Adipocyte (in vitro differentiated cells): ENCODE measurements around the gene CCNDBP1.
"Not testable (repeated sequence)": the region's sequence is repeated elsewhere in the genome, so short reads cannot be mapped to it uniquely, and the experiment has no call there.

Experiments used
- DNase-seq: peaks from one replicate; pipeline ENCODE4 v3.0.0-alpha.2; 2015; ENCODE audit warnings: low read depth
- H3K27me3 ChIP-seq: replicated peaks from 2 replicates; pipeline ENCODE4 v1.7.0; 2013; ENCODE audit warnings: mild to moderate bottlenecking, low read length, moderate library complexity; ENCODE audit not compliant: control insufficient read depth, insufficient read depth
- H3K36me3 ChIP-seq: 2 replicates; pipeline ENCODE4 v1.7.0; 2013; ENCODE audit warnings: low read length, mild to moderate bottlenecking, moderate library complexity; ENCODE audit not compliant: control insufficient read depth, insufficient read depth, severe bottlenecking
- H3K4me1 ChIP-seq: 2 replicates; pipeline ENCODE4 v1.7.0; 2013; ENCODE audit warnings: mild to moderate bottlenecking, low read length, moderate library complexity; ENCODE audit not compliant: control insufficient read depth, insufficient read depth
- H3K4me3 ChIP-seq: 2 replicates; pipeline ENCODE4 v1.7.0; 2013; ENCODE audit warnings: mild to moderate bottlenecking, low read length, moderate library complexity
- H3K9ac ChIP-seq: 2 replicates; pipeline ENCODE4 v1.7.0; 2013; ENCODE audit warnings: mild to moderate bottlenecking, low read length, moderate library complexity
- H3K9me3 ChIP-seq: 2 replicates; pipeline ENCODE4 v1.7.0; 2013; ENCODE audit warnings: mild to moderate bottlenecking, low read length, moderate library complexity; ENCODE audit not compliant: control insufficient read depth

Gene CCNDBP1

DNA sequence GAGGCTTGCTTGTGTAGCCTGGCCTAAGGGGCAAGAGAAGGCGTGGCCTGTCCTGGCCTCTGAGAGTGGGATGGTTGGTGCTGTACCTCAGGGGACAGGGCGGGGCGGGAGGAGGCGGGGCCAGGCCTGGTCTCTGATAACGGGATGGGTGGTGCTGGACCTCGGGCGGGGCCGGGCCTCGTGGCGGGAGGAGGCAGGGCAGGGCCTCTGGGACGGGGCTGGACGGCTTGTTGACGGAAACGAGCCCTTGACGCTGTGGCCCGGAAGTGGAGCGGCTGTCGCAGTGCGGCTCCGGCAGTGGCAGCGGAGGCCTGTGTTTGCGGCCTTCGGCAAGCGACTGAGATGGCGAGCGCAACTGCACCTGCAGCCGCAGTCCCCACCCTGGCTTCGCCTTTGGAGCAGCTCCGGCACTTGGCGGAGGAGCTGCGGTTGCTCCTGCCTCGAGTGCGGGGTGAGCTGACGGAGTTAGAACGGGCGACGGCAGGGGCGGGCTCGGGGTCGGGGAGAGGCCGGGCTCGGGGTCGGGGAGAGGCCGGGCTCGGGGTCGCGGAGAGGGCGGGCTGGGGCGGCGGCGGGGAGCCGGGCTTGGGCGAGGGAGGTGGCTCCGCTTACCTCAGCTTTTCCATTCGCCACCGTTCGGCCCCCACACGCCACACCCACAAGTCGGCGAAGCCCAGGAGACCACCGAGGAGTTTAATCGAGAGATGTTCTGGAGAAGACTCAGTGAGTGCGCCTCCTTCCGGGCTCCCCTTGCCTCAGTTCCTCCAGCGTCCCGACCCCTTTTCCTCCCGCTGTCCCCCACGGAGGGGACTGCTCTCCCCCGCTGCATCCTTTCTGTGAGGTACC, at the start of gene CCNDBP1:
TSS of gene CCNDBP1 (plus strand) at position 247 of the 846 bp plus-strand sequence. CDS start at position 343, 96 bp downstream.
- peaks cover 20% of the 10 kb centered on the region for H3K4me1 ChIP-seq
- peak within 1 kb of the TSS; percentile 89 for H3K4me3 ChIP-seq
- H3K9ac ChIP-seq, result peak within 1 kb of the TSS; percentile 88
- no peaks in the 10 kb centered on the region for H3K27me3 ChIP-seq
- no peaks in the 10 kb centered on the region for H3K9me3 ChIP-seq
- DNase-seq, result peak; percentile 91
- H3K36me3 ChIP-seq, result peaks cover 14% of the 10 kb centered on the region

DNA sequence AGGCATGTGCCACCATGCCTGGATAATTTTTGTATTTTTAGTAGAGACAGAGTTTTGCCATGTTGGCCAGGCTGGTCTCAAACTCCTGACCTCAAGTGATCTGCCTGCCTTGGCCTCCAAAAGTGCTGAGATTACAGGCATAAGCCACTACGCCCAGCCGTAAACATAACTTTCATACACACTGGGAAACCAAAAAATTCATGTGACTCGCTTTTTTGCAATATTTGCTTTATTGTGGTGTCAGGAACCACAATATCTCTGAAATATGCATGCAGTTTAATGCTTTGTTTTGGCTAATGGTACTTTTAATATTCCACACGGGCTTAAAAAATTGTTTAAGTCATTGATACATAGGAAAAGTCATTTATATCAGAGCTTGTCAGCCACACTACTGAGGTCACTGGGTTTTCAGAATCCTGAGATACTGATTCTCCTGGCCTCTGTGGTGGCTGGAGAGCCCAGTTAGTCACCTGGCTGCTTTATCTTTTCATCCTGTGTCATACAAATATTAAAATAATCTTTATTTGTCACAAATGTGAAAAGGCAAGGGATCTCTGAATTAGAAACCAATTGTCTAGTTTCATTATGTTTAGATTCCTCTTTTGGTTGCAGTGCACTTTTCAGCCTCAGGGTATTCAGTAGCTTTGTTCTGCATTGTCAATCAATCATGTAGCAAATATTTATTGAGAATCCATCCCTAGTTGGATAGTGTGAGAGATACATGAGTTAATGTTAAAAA, 41.8 kb upstream of the CCNDBP1 start:
- DNase-seq, result no peak
- Histone ChIP-seq H3K36me3 (peaks cover 46% of the 10 kb centered on the region), H3K9me3 (no peaks in the 10 kb centered on the region), H3K9ac (no peak overlapping the region), H3K4me3 (no peak overlapping the region), H3K4me1 (no peaks in the 10 kb centered on the region), H3K27me3 (no peaks in the 10 kb centered on the region)

- no peak for DNase-seq
- peaks cover 44% of the 10 kb centered on the region for H3K36me3 ChIP-seq
Observed at GRCh38 chr15:43144512-43144911, 40.7 kb upstream of the CCNDBP1 start.

GRCh38 chr15:43146184-43146583, 39.0 kb upstream of the CCNDBP1 start:
- H3K4me1 ChIP-seq, result no peaks in the 10 kb centered on the region
- H3K9me3 ChIP-seq, result no peaks in the 10 kb centered on the region
- H3K36me3 ChIP-seq, result peaks cover 30% of the 10 kb centered on the region
- H3K27me3 ChIP-seq, result no peaks in the 10 kb centered on the region
- no peak for DNase-seq
- no peak overlapping the region for H3K9ac ChIP-seq
- H3K4me3 ChIP-seq, result no peak overlapping the region

More at GRCh38 chr15:43144512-43144911, 40.7 kb upstream of the CCNDBP1 start:
- Histone ChIP-seq H3K4me3 (no peak overlapping the region), H3K4me1 (no peaks in the 10 kb centered on the region), H3K9ac (no peak overlapping the region), H3K27me3 (no peaks in the 10 kb centered on the region), H3K9me3 (no peaks in the 10 kb centered on the region)

GRCh38 chr15:43150191-43150929, 34.8 kb upstream of the CCNDBP1 start:
- peak; percentile 85 for DNase-seq
- Histone ChIP-seq H3K9me3 (no peaks in the 10 kb centered on the region), H3K27me3 (no peaks in the 10 kb centered on the region), H3K4me1 (no peaks in the 10 kb centered on the region), H3K9ac (no peak overlapping the region), H3K4me3 (no peak overlapping the region), H3K36me3 (peaks cover 37% of the 10 kb centered on the region)

DNA sequence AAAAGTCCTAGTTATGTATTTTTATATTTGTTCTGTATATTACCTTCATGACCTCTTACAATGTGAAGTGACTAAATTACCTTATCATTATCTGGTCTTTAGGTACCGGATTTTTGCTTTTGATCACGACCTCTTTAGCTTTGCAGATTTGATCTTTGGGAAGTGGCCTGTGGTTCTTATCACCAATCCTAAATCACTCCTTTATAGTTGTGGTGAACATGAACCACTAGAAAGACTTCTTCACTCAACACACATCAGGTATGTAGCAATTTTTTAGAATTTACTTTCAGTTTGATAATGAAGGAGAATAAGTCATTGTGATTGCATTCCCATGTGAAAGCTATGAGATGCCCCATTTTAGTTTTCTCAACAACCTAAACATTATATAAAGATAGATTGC, 33.5 kb upstream of the CCNDBP1 start:
- H3K36me3 ChIP-seq, result peaks cover 36% of the 10 kb centered on the region
- H3K4me1 ChIP-seq, result no peaks in the 10 kb centered on the region
- H3K4me3 ChIP-seq, result no peak overlapping the region
- DNase-seq, result no peak
- H3K27me3 ChIP-seq, result no peaks in the 10 kb centered on the region
- H3K9me3 ChIP-seq, result no peaks in the 10 kb centered on the region
- H3K9ac ChIP-seq, result no peak overlapping the region

- Histone ChIP-seq H3K27me3 (no peaks in the 10 kb centered on the region), H3K9ac (no peak overlapping the region), H3K36me3 (peaks cover 25% of the 10 kb centered on the region), H3K9me3 (no peaks in the 10 kb centered on the region), H3K4me1 (no peaks in the 10 kb centered on the region), H3K4me3 (no peak overlapping the region)
- no peak for DNase-seq
Observed at GRCh38 chr15:43153269-43153668, 31.9 kb upstream of the CCNDBP1 start.

DNA sequence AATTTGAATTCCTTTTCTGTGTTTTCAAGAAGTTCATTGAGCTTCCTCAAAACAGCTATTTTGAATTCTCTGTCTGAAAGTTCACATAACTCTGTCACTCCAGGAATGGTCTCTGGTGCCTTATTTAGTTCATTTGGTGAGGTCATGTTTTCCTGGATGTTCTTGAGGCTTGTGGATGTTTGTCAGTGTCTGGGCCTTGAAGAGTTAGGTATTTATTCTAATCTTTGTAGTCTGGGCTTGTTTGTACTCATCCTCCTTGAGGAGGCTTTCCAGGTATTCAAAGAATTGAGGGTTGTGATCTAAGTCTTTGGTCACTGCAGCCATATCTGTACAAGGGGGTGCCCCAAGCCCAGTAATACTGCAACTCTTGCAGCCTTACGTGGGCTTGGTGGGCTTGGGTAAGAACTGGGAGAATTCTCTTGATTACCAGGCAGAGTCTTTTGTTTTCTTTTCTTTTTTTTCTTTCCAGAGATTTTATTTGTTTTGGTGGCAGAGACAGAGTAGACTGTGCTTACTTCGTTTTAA, 19.3 kb upstream of the CCNDBP1 start:
- Histone ChIP-seq H3K4me1 (no peaks in the 10 kb centered on the region), H3K4me3 (no peak overlapping the region), H3K9ac (no peak overlapping the region), H3K36me3 (peaks cover 23% of the 10 kb centered on the region), H3K9me3 (no peaks in the 10 kb centered on the region), H3K27me3 (no peaks in the 10 kb centered on the region)
- no peak for DNase-seq

DNA sequence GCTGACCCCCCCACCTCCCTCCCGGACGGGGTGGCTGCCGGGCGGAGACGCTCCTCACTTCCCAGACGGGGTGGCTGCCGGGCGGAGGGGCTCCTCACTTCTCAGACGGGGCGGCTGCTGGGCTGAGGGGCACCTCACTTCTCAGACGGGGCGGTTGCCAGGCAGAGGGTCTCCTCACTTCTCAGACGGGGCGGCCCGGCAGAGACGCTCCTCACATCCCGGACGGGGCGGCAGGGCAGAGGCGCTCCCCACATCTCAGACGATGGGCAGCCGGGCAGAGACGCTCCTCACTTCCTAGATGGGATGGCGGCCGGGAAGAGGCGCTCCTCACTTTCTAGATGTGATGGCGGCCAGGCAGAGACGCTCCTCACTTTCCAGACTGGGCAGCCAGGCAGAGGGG, 17.9 kb upstream of the CCNDBP1 start:
- H3K4me1 ChIP-seq, H3K9ac ChIP-seq, DNase-seq, H3K27me3 ChIP-seq, H3K9me3 ChIP-seq, H3K4me3 ChIP-seq: not testable (repeated sequence)
- peaks cover 21% of the 10 kb centered on the region for H3K36me3 ChIP-seq

GRCh38 chr15:43168192-43169107, 16.8 kb upstream of the CCNDBP1 start:
- no peaks in the 10 kb centered on the region for H3K4me1 ChIP-seq
- H3K9me3 ChIP-seq, result no peaks in the 10 kb centered on the region
- H3K36me3 ChIP-seq, result peaks cover 27% of the 10 kb centered on the region
- no peak for DNase-seq
- no peak overlapping the region for H3K4me3 ChIP-seq
- no peak overlapping the region for H3K9ac ChIP-seq
- H3K27me3 ChIP-seq, result no peaks in the 10 kb centered on the region
